WERI-Rb-1 (cell line): ENCODE results near the gene DNMT3B.

ENCODE experiments used
- DNase-seq: peaks from one replicate; pipeline ENCODE4 v3.0.0-alpha.2; 2020
- H3K27ac ChIP-seq: fragments of 250-450 bp; sonication (Bioruptor Pico); 2 replicates; pipeline ENCODE4 v1.5.1; 2020; ENCODE audit warnings: mild to moderate bottlenecking, moderate library complexity
- H3K27me3 ChIP-seq: fragments of 250-450 bp; sonication (Bioruptor Pico); 2 replicates; pipeline ENCODE4 v1.5.1; 2021; ENCODE audit warnings: mild to moderate bottlenecking, low read depth, moderate library complexity; ENCODE audit not compliant: insufficient read depth, severe bottlenecking
- H3K36me3 ChIP-seq: fragments of 250-450 bp; sonication (Bioruptor Pico); 2 replicates; pipeline ENCODE4 v1.5.1; 2020; ENCODE audit warnings: mild to moderate bottlenecking, moderate library complexity
- H3K4me3 ChIP-seq: 2 replicates; pipeline ENCODE4 v1.5.1; 2011; ENCODE audit warnings: low read depth, mild to moderate bottlenecking, control low read depth, low read length
- H3K9me3 ChIP-seq: fragments of 250-450 bp; sonication (Bioruptor Pico); 2 replicates; pipeline ENCODE4 v1.5.1; 2021; ENCODE audit warnings: mild to moderate bottlenecking, moderate library complexity; ENCODE audit not compliant: severe bottlenecking
- CTCF ChIP-seq: IDR thresholded peaks from 2 replicates; pipeline ENCODE4 v1.5.1; 2011; ENCODE audit warnings: low read depth, mild to moderate bottlenecking, control low read depth, inconsistent platforms, low read length

DNMT3B gene

DNA sequence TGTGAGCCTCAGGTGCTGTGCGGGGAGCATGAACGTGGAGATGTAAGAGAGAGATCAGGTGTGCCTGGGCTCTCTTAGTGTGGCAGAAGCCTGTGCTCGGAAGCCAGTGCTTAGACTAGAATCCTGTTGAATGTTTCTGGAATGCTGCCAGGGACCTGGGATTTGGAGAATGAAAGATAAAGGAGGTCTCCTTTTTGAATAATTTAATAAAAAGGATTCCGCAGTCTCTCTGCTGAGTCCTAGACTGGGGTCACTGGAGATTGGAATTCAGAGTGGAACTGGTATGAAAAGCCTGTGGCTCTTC, 77.7 kb downstream of the DNMT3B start:
- Histone ChIP-seq H3K27me3 (no peaks in the 10 kb centered on the region), H3K36me3 (peaks cover 93% of the 10 kb centered on the region), H3K4me3 (no peak overlapping the region), H3K27ac (no peak overlapping the region), H3K9me3 (no peaks in the 10 kb centered on the region)
- no peak for DNase-seq
- no peak for TF ChIP-seq CTCF

DNA sequence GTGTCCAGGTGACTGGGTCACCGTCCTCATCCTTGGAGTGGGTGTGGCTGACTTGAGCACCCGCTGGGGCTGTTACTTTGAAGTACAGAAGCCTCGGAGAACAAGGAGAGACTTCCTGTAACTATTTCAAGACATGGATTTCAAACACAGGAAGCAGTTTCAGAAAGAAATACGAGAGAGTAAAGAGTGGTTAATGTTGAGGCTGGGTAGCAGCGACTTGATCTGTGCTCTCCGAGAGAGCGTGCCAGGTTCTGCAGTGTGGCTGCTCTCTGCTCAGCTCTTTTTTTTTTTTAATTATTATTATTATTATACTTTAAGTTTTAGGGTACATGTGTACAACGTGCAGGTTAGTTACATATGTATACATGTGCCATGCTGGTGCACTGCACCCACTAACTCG, 79.0 kb downstream of the DNMT3B start:
- no peak for TF ChIP-seq CTCF
- Histone ChIP-seq H3K36me3 (peaks cover 89% of the 10 kb centered on the region), H3K4me3 (no peak overlapping the region), H3K27me3 (no peaks in the 10 kb centered on the region), H3K27ac (no peak overlapping the region), H3K9me3 (no peaks in the 10 kb centered on the region)
- DNase-seq = no peak

GRCh38 chr20:32841632-32842031, 79.4 kb downstream of the DNMT3B start:
- H3K9me3 ChIP-seq = no peaks in the 10 kb centered on the region
- no peak overlapping the region for H3K27ac ChIP-seq
- no peaks in the 10 kb centered on the region for H3K27me3 ChIP-seq
- H3K36me3 ChIP-seq = peaks cover 89% of the 10 kb centered on the region
- no peak overlapping the region for H3K4me3 ChIP-seq
- DNase-seq = no peak
- no peak for TF ChIP-seq CTCF

DNA sequence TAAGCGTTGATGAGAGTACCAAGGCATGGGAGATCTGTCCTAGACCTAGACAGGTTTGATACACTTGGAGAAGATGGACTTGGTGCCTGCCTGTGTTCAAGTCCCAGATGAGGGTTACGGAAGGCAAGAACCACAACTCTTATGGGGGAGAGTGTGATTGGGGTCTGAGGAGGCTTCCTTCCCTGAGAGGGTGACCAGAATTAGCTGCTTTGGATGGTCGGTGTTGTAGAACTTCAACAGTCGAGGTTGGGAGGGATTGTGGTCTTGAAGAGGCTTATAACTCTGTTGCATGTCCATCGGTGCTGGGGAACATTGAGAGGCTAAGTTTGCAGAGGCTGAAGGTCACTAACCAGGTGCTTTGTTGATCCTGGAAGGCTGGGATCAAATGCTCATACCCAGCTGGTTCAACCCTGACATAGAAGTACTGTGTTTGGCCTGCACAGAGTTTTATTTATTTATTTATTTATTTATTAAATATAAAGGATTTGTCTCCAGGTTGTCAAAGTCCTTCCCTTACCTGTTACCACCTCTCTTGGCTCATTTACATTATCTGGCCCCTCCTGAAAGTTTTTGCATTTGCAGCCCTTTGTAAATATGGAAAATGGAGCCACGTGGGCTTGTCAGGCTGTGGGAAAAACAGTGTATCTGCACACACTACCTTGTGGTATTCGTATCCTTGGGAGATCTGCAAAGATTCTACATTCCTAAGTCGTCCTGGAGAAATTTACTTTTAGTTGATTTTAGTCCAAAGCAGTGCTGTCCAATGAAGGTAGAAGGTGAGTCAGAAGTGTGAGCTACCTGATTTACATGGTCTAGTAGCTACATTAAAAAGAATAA, 80.7 kb downstream of the DNMT3B start:
- Histone ChIP-seq H3K9me3 (no peaks in the 10 kb centered on the region), H3K27ac (no peak overlapping the region), H3K27me3 (no peaks in the 10 kb centered on the region), H3K36me3 (peaks cover 89% of the 10 kb centered on the region), H3K4me3 (no peak overlapping the region)
- DNase-seq = no peak
- TF ChIP-seq CTCF = no peak

DNA sequence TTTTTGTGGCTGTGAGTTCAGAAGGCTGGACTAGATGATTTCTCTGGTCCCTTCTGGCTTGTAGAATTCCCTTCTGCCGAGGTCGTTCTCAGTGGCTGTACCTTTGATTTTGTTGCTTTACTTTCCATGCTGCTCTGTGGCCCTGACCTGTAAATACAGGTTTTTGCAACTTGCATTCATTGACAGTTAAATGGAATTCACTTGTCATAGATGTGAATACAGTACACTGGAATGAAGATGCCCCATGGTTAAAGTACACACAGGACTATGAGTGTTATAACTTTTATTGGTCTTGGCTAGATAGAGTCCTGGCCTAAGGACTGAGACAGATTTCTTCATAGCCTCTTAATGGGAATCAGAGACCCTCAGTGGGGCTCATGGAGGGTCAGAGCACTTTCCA, 83.6 kb downstream of the DNMT3B start:
- no peaks in the 10 kb centered on the region for H3K9me3 ChIP-seq
- DNase-seq = no peak
- H3K27me3 ChIP-seq = no peaks in the 10 kb centered on the region
- peaks cover 68% of the 10 kb centered on the region for H3K36me3 ChIP-seq
- no peak overlapping the region for H3K27ac ChIP-seq
- TF ChIP-seq CTCF = no peak
- H3K4me3 ChIP-seq = no peak overlapping the region

- H3K27ac ChIP-seq = no peak overlapping the region
- peaks cover 68% of the 10 kb centered on the region for H3K36me3 ChIP-seq
- no peak overlapping the region for H3K4me3 ChIP-seq
- no peaks in the 10 kb centered on the region for H3K9me3 ChIP-seq
- DNase-seq = no peak
- no peaks in the 10 kb centered on the region for H3K27me3 ChIP-seq
- TF ChIP-seq CTCF = no peak
Observed at GRCh38 chr20:32846852-32847251, 84.7 kb downstream of the DNMT3B start.
